ENCODE results near the gene C14orf119.

Gene C14orf119

DNA sequence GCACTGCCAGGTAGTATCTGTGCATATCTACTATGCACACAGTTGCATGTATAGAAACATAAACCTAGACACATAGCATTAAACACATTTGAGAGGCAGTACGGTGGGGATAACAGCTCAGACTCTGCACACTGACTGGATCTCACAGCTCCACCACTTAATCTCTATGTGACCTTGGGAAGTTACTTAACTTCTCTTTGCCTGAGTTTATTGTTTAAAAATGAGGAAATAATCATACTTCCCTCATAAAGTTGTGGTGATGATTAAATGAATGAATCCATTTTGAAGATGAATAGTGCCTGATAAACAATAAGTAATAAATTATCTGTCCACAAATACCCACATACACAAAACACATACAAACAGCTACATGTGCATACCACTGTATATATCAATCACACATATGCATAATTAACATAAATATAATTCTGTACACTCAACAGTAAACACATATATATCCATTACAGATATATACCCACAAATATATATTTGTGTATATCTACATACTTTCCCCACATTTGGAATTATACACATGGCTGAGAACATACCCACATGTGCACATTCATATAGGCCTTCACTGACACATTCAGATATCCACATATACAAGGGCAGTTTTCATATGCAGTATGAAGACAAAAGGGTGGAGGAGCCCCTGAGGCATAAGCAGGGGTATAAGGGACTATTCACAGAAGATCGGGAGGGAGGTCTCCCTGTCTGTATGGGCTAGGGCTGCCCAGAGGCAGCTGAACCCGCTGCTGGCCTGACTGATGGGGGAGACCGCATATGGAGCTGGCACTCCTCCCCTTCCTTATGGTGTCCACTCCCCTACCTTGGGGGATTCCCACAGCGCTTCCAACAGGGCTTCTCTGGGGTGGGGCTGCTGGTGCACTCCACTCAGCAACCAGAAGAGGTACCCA, 43.9 kb upstream of the C14orf119 start:
- no peaks in the 10 kb centered on the region for H3K36me3 ChIP-seq (replicated peaks)
- in situ Hi-C loops (cut with HindIII; ENCODE audit: low pct_ligation_motif_present, low sequenced_read_pairs): no loop called here
- no peaks in the 10 kb centered on the region for H3K27me3 ChIP-seq (replicated peaks)
- no peak overlapping the region for H3K27ac ChIP-seq
- TF ChIP-seq, protein P1, sequence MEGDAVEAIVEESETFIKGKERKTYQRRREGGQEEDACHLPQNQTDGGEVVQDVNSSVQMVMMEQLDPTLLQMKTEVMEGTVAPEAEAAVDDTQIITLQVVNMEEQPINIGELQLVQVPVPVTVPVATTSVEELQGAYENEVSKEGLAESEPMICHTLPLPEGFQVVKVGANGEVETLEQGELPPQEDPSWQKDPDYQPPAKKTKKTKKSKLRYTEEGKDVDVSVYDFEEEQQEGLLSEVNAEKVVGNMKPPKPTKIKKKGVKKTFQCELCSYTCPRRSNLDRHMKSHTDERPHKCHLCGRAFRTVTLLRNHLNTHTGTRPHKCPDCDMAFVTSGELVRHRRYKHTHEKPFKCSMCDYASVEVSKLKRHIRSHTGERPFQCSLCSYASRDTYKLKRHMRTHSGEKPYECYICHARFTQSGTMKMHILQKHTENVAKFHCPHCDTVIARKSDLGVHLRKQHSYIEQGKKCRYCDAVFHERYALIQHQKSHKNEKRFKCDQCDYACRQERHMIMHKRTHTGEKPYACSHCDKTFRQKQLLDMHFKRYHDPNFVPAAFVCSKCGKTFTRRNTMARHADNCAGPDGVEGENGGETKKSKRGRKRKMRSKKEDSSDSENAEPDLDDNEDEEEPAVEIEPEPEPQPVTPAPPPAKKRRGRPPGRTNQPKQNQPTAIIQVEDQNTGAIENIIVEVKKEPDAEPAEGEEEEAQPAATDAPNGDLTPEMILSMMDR (IDR thresholded peaks at IDR 0.05; ENCODE audit: low read depth, low read length, missing control alignments): no peak
- H3K4me3 ChIP-seq (ENCODE audit: low read depth, low read length): no peak overlapping the region
- no peak for DNase-seq

GRCh38 chr14:23052182-23052623, 43.1 kb upstream of the C14orf119 start:
- no peak overlapping the region for H3K27ac ChIP-seq
- no peaks in the 10 kb centered on the region for H3K36me3 ChIP-seq (replicated peaks)
- in situ Hi-C loops (cut with HindIII; ENCODE audit: low pct_ligation_motif_present, low sequenced_read_pairs): no loop called here
- TF ChIP-seq, protein P1 (IDR thresholded peaks at IDR 0.05; ENCODE audit: low read depth, low read length, missing control alignments): peak; percentile 58
- no peak overlapping the region for H3K4me3 ChIP-seq (ENCODE audit: low read depth, low read length)
- no peaks in the 10 kb centered on the region for H3K27me3 ChIP-seq (replicated peaks)
- DNase-seq: no peak

GRCh38 chr14:23052671-23053070, 42.6 kb upstream of the C14orf119 start:
- in situ Hi-C loops (cut with HindIII; ENCODE audit: low pct_ligation_motif_present, low sequenced_read_pairs): no loop called here
- TF ChIP-seq, protein P1 (IDR thresholded peaks at IDR 0.05; ENCODE audit: low read depth, low read length, missing control alignments): no peak
- no peak for DNase-seq
- Histone ChIP-seq H3K36me3 (replicated peaks) (no peaks in the 10 kb centered on the region), H3K27ac (no peak overlapping the region), H3K4me3 (ENCODE audit: low read depth, low read length) (no peak overlapping the region), H3K27me3 (replicated peaks) (no peaks in the 10 kb centered on the region)

- H3K27me3 ChIP-seq (replicated peaks): no peaks in the 10 kb centered on the region
- TF ChIP-seq, protein P1 (IDR thresholded peaks at IDR 0.05; ENCODE audit: low read depth, low read length, missing control alignments): no peak
- no peak for DNase-seq
- in situ Hi-C loops (cut with HindIII; ENCODE audit: low pct_ligation_motif_present, low sequenced_read_pairs): no loop called here
- H3K27ac ChIP-seq: no peak overlapping the region
- peaks cover 2% of the 10 kb centered on the region for H3K36me3 ChIP-seq (replicated peaks)
- H3K4me3 ChIP-seq (ENCODE audit: low read depth, low read length): no peak overlapping the region
These were observed 41.9 kb upstream of the C14orf119 start for GRCh38 chr14:23053426-23053825.

GRCh38 chr14:23054000-23054811, 41.1 kb upstream of the C14orf119 start:
- Histone ChIP-seq H3K27me3 (replicated peaks) (no peaks in the 10 kb centered on the region), H3K4me3 (ENCODE audit: low read depth, low read length) (no peak overlapping the region), H3K36me3 (replicated peaks) (peaks cover 10% of the 10 kb centered on the region), H3K27ac (no peak overlapping the region)
- DNase-seq: no peak
- in situ Hi-C loops (cut with HindIII; ENCODE audit: low pct_ligation_motif_present, low sequenced_read_pairs): no loop called here
- TF ChIP-seq, protein P1 (IDR thresholded peaks at IDR 0.05; ENCODE audit: low read depth, low read length, missing control alignments): peak; percentile 61
